Upper lobe of left lung (tissue), 6 donors: Measurements from ENCODE around the gene GATA1. TPM values are rescaled to one million over a fixed set of nuclear protein-coding genes. Genes with fewer than 3 reads are reported as not detected.

ENCODE experiments used
- ATAC-seq, 2 donors: fragments of 200-7000 bp; cut with Tn5 transposase; one replicate each; pipeline ENCODE4 v1.9.1; 2022; ENCODE audit warnings: mild to moderate bottlenecking in 2 of 2, moderate library complexity in 2 of 2; ENCODE audit not compliant: low FRiP score in 2 of 2
- DNase-seq, 2 donors: peaks; one replicate each; pipeline ENCODE4 v3.0.0-alpha.2; 2019 to 2020
- H3K27ac ChIP-seq, 4 donors: fragments of 200-600 bp; sonication (generic); one replicate each; pipeline ENCODE4 v1.5.1; 2016 to 2019
- H3K27me3 ChIP-seq, 4 donors: fragments of 200-600 bp; sonication (generic); one replicate each; pipeline ENCODE4 v1.5.1; 2017 to 2019
- H3K36me3 ChIP-seq, 4 donors: fragments of 200-600 bp; sonication (generic); one replicate each; pipeline ENCODE4 v1.5.1; 2016 to 2019
- H3K4me1 ChIP-seq, 4 donors: fragments of 200-600 bp; sonication (generic); one replicate each; pipeline ENCODE4 v1.5.1; 2018 to 2019
- H3K4me3 ChIP-seq, 4 donors: fragments of 200-600 bp; sonication (generic); one replicate each; pipeline ENCODE4 v1.5.1; 2017 to 2019; ENCODE audit warnings: mild to moderate bottlenecking in 2 of 4, moderate library complexity in 1 of 4
- H3K9me3 ChIP-seq, 4 donors: fragments of 200-600 bp; sonication (generic); one replicate each; pipeline ENCODE4 v1.5.1; 2018 to 2019
- EP300 ChIP-seq, 4 donors: sonication (generic); formaldehyde crosslinking; IDR thresholded peaks; one replicate each; pipeline ENCODE4 v1.5.1; 2017; ENCODE audit warnings: antibody characterized with exemption in 4 of 4, control low read depth in 2 of 4
- POLR2A ChIP-seq, 4 donors: fragments of 450-650 bp; IDR thresholded peaks; one replicate each; pipeline ENCODE4 v1.5.1; 2016 to 2017; ENCODE audit warnings: antibody characterized with exemption in 4 of 4, mild to moderate bottlenecking in 2 of 4
- POLR2AphosphoS5 ChIP-seq, 2 donors: sonication (generic); formaldehyde crosslinking; IDR thresholded peaks; one replicate each; pipeline ENCODE4 v1.5.1; 2017; ENCODE audit warnings: antibody characterized with exemption in 2 of 2
- WGBS, 2 donors: methylation state at CpG; one replicate each; pipeline ENCODE4 v1.1.5; 2017 to 2018; 5-methylcytosine and 5-hydroxymethylcytosine counted together
- total RNA-seq, 6 donors: library from RNA; depleted of rRNA in 4 of 6; stranded (reverse); fragments of >200 nt in 4 of 6; gene quantifications; one replicate each; pipeline versions ENCODE4 v1.1.0 to v1.2.1, GENCODE V29; 2016 to 2021
- TF ChIP-seq, protein P1 (sequence below), 6 experiments: fragments of 450-650 bp in 4 of 6; fragments of 200-600 bp in 2 of 6; sonication (generic) in 2 of 6; IDR thresholded peaks; one replicate each; pipeline ENCODE4 v1.5.1; 2016 to 2019; ENCODE audit warnings: antibody characterized with exemption in 6 of 6
- donor health status: DM: no; HTN: no; CAD: no; lungs with moderate emphysema.
- donor health status: DM: no; HTN: yes; CAD: no; lungs with severe emphysema.

The GATA1 gene
- total RNA-seq, 6 donors from 2014 or later, result 0.49 to 3.1 (median 1.6) TPM; not detected in 1

GRCh38 chrX:48823053-48823452 lies 36.7 kb downstream of the GATA1 start:
- no peak overlapping the region for H3K27ac ChIP-seq
- H3K36me3 ChIP-seq, result peaks cover 0 to 33% (median 11%) of the 10 kb centered on the region in 4 donors
- peaks cover 0 to 18% (median 0%) of the 10 kb centered on the region in 4 donors for H3K9me3 ChIP-seq
- DNase-seq, result no peak
- no peak for ATAC-seq
- no peaks in the 10 kb centered on the region for H3K27me3 ChIP-seq
- no peaks in the 10 kb centered on the region for H3K4me1 ChIP-seq
- 88% methylated on average over 6 of the region's 6 CpGs; no CpG with 5 or more reads in 1 of the 2 donors for WGBS, 2 donors
- TF ChIP-seq, protein P1, sequence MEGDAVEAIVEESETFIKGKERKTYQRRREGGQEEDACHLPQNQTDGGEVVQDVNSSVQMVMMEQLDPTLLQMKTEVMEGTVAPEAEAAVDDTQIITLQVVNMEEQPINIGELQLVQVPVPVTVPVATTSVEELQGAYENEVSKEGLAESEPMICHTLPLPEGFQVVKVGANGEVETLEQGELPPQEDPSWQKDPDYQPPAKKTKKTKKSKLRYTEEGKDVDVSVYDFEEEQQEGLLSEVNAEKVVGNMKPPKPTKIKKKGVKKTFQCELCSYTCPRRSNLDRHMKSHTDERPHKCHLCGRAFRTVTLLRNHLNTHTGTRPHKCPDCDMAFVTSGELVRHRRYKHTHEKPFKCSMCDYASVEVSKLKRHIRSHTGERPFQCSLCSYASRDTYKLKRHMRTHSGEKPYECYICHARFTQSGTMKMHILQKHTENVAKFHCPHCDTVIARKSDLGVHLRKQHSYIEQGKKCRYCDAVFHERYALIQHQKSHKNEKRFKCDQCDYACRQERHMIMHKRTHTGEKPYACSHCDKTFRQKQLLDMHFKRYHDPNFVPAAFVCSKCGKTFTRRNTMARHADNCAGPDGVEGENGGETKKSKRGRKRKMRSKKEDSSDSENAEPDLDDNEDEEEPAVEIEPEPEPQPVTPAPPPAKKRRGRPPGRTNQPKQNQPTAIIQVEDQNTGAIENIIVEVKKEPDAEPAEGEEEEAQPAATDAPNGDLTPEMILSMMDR (IDR thresholded peaks at IDR 0.05), result no peak
- TF ChIP-seq EP300 (IDR thresholded peaks at IDR 0.05), result no peak
- no peak overlapping the region for H3K4me3 ChIP-seq

GRCh38 chrX:48824066-48824465 lies 37.7 kb downstream of the GATA1 start:
- H3K36me3 ChIP-seq, result peaks cover 0 to 33% (median 6%) of the 10 kb centered on the region in 4 donors
- DNase-seq (no peak), ATAC-seq (peak in 1 of 2 donors; percentile 35)
- no peak overlapping the region for H3K27ac ChIP-seq
- H3K4me1 ChIP-seq, result no peaks in the 10 kb centered on the region
- H3K27me3 ChIP-seq, result no peaks in the 10 kb centered on the region
- no peak for TF ChIP-seq EP300 (IDR thresholded peaks at IDR 0.05)
- no peak for TF ChIP-seq POLR2AphosphoS5 (IDR thresholded peaks at IDR 0.05)
- peaks cover 0 to 18% (median 0%) of the 10 kb centered on the region in 4 donors for H3K9me3 ChIP-seq
- H3K4me3 ChIP-seq, result no peak overlapping the region
- 85% methylated on average over 7 of the region's 8 CpGs; no CpG with 5 or more reads in 1 of the 2 donors for WGBS, 2 donors

DNA sequence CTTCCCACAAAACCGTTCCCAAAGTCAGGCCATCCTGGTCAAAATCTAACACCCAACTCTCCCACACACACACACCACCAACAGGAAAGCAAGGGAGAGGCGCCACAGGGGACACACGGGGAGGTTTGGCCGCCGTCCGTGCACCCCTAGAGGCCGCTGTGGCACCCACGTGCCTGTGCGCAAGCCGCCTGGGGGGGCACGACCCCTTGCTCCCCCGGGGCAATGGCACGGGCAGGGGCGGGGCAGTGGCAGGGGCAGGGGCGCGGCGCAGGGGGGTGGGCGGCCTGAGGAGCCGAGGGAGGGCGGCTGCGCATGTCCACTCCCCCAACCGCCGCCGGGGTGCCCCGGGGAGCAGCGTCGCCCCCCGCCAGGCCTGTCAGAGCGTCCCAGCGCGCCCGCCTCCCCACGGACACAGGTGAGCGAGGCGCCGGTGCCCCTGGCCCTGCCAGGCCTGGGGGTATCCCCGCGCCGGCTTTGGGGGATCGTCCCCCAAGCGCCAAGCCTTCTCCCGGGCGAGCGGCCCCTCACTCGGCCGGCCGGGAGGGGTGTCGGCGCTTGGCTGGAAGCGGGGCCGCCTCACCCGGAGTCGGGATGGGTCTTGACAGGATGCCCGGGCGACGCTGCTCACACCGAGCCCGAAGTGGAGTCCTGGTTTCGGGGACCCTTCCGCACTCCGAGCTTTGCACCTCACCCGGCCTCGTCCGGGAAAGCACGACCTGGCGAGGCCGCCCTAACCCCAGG lies 39.9 kb downstream of the GATA1 start, which contains the start of gene ERAS:
ERAS (plus strand) TSS at position 379 of the 741 bp plus-strand sequence. CDS start 2,611 bp downstream, outside the sequence.
- H3K27me3 ChIP-seq, result no peaks in the 10 kb centered on the region
- no peaks in the 10 kb centered on the region for H3K4me1 ChIP-seq
- peaks cover 0 to 28% (median 3%) of the 10 kb centered on the region in 4 donors for H3K36me3 ChIP-seq
- WGBS, 2 donors, result 81% methylated on average over 29 of the region's 67 CpGs; no CpG with 5 or more reads in 1 of the 2 donors
- TF ChIP-seq, protein P1 (IDR thresholded peaks at IDR 0.05), result no peak
- no peak for TF ChIP-seq POLR2AphosphoS5 (IDR thresholded peaks at IDR 0.05)
- TF ChIP-seq POLR2A (IDR thresholded peaks at IDR 0.05), result no peak
- TF ChIP-seq EP300 (IDR thresholded peaks at IDR 0.05), result no peak
- no peak within 1 kb of the TSS for H3K27ac ChIP-seq
- DNase-seq (peak in 1 of 2 donors; percentile 53), ATAC-seq (no peak)
- H3K4me3 ChIP-seq, result no peak within 1 kb of the TSS
- H3K9me3 ChIP-seq, result peaks cover 0 to 18% (median 0%) of the 10 kb centered on the region in 4 donors

DNA sequence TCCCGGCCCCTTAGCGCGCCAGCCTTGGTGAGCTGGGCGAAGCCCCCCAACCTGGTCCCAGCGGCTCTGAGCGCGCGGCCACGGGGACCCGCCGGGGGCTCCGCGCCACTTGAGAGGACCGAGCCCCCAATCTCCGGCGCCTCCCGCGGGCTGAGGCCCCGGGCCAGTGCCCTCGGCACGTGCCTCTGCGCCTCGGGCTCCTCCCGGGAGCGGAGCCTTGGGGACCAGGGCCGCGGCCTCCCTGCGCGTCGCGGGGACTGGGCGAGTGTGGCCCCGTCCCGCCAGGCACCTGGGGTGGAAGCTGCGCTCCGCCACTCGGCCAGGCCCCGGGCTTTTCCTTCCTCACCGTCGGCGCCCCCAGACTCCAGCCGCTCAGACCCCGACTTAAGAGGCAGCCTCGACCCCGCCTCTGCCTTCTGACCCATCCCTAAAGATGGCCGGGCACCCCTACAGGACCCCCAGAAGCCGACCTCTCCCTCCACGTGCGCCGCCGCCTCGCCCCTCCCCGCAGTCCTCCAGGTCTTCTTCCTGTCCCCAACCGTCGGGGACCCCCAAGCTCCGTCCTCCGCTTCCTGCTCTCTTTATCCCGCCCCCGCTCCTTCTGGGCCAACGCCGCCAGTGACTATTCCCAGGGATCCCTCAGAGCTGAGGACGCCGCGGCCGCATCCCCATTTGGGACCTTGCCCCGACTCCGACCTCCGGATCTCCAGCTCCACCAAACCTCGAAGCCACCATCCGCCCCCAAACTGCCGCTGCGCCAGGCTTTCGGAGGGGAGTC lies 40.7 kb downstream of the GATA1 start:
- peaks cover 0 to 26% (median 3%) of the 10 kb centered on the region in 4 donors for H3K36me3 ChIP-seq
- peaks cover 0 to 18% (median 0%) of the 10 kb centered on the region in 4 donors for H3K9me3 ChIP-seq
- H3K27ac ChIP-seq, result no peak overlapping the region
- no peak for TF ChIP-seq POLR2AphosphoS5 (IDR thresholded peaks at IDR 0.05)
- TF ChIP-seq, protein P1 (IDR thresholded peaks at IDR 0.05), result no peak
- no peak for TF ChIP-seq EP300 (IDR thresholded peaks at IDR 0.05)
- no peak for TF ChIP-seq POLR2A (IDR thresholded peaks at IDR 0.05)
- WGBS, 2 donors, result 54 to 60% methylated on average over 14 to 48 of the region's 73 CpGs
- H3K27me3 ChIP-seq, result peaks cover 0 to 4% (median 0%) of the 10 kb centered on the region in 4 donors
- H3K4me3 ChIP-seq, result no peak overlapping the region
- ATAC-seq (no peak), DNase-seq (peak in 1 of 2 donors; percentile 58)
- H3K4me1 ChIP-seq, result peaks cover 0 to 4% (median 0%) of the 10 kb centered on the region in 4 donors

DNA sequence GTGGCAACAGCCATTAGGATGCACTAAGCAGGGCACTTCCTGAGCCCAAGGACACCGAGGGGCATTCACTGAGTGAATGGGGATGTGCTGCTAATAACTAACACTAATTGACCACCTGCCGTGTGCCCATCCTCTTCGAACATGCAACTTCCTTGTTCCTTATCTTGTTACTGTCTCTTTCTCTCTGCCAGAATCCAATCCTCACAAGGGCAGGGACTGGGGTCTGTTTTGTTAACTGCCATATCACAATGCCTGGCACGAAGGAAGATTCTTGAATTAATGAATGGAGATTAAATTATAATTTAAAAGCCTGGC lies 41.2 kb downstream of the GATA1 start:
- Histone ChIP-seq H3K27me3 (peaks cover 0 to 7% (median 0%) of the 10 kb centered on the region in 4 donors), H3K4me1 (peaks cover 0 to 5% (median 0%) of the 10 kb centered on the region in 4 donors), H3K9me3 (peaks cover 0 to 18% (median 0%) of the 10 kb centered on the region in 4 donors), H3K4me3 (no peak overlapping the region), H3K36me3 (peaks cover 0 to 21% (median 3%) of the 10 kb centered on the region in 4 donors), H3K27ac (no peak overlapping the region)
- no peak for TF ChIP-seq POLR2A (IDR thresholded peaks at IDR 0.05)
- TF ChIP-seq POLR2AphosphoS5 (IDR thresholded peaks at IDR 0.05), result no peak
- TF ChIP-seq, protein P1 (IDR thresholded peaks at IDR 0.05), result no peak
- no peak for TF ChIP-seq EP300 (IDR thresholded peaks at IDR 0.05)
- no peak for ATAC-seq
- DNase-seq, result no peak
- 74 to 81% methylated on average over 3 to 4 of the region's 4 CpGs for WGBS, 2 donors
